Germinal center (tissue), 1 donor: Measurements from ENCODE around the gene CTU1.
A peak's percentile ranks its signal among the peaks of the same experiment; 100 is the strongest.

ENCODE experiments used
- DNase-seq: peaks from one replicate; pipeline ENCODE4 v3.0.0; 2012; ENCODE audit warnings: mixed read lengths, low spot score

CTU1 gene

GRCh38 chr19:51103926-51104341 lies 4.3 kb downstream of the CTU1 start:
- DNase-seq = no peak

DNA sequence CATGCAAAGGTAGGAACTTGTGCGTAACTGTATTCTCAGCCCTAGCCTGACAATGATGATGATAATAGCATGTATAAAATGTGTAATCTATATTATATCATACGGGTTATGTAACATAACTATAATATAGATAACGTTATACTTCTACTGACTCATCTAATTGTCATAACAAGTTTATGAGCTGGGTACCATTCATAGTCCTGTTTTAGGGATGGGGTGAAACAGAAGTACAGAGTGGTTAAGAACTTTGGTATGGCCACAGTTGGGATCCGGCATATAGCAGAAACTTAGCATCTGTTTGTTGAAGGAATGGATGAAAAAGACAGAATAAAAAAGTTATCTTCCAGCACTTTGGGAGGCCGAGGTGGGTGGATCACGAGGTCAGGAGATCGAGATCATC lies 5.2 kb downstream of the CTU1 start:
- DNase-seq = no peak

DNA sequence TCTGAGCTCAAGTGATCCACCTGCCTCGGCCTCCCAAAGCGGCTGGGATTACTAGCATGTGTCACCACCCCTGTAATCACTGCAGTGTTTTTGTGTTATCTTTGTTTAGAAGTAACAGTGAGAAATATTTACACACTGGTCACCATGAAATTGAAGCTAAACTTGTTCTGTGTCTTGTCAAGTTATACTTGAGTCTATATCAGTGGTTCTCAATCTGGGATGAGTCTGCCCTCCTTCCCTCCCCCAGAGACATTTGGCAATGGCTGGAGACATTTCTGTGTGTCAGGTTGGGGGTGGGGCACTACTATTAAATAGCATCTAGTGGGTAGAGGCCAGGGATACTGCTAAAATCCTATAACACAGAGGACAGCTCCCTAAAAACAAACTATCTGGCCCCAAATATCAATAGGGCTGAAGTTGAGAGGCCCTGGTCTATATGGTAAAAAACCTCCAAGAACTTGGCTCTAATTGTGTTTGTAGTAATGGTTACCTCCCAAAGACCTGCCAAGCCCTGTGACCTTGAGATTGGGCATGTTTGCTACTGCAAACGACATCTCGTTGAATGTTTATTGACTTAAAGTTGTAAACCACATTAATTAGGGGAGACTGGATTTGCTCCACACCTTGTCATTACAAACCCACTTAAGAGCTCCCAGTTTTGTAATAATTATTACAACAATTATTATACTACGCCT lies 6.9 kb downstream of the CTU1 start:
- no peak for DNase-seq

- no peak for DNase-seq
Observed at GRCh38 chr19:51100601-51101000, 7.6 kb downstream of the CTU1 start.

GRCh38 chr19:51099047-51099382 lies 9.2 kb downstream of the CTU1 start:
- no peak for DNase-seq

DNA sequence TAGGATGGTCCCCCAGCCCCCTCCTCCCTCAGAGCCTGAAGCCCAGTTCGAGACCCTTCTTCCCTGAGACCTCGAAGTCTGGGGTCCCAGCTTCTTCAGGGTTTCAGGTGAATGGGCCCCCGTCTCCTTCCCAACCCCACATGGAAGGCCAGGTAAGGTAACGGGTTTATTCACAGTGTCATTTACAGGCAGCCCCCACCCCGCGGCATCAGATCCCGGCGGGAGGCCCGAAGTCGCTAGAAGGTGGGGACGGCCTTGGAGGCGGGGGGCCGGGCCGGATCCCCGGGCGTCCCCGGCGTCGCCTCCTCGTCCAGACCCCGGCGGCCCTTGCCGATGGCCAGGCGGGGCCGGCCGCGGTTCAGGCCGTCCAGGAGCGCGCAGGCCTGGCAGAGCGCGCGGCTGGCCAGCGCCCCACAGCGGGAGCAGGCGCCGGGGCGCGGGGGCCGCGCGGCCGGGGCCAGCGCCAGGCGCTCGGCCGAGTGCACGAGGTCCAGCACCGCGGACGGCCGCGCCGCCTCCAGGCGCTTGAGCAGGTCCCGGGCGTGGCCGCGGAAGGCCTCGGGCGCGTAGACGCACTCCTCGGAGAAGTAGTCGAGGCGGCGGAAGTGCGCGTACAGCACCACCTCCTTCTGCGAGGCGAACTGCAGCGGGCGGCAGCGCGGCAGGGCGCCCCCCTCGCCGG lies 9.7 kb downstream of the CTU1 start:
- DNase-seq = no peak

- no peak for DNase-seq
Observed at GRCh38 chr19:51097796-51098195, 10.4 kb downstream of the CTU1 start.

GRCh38 chr19:51097166-51097738 lies 11.0 kb downstream of the CTU1 start:
- peak; percentile 72 for DNase-seq

DNA sequence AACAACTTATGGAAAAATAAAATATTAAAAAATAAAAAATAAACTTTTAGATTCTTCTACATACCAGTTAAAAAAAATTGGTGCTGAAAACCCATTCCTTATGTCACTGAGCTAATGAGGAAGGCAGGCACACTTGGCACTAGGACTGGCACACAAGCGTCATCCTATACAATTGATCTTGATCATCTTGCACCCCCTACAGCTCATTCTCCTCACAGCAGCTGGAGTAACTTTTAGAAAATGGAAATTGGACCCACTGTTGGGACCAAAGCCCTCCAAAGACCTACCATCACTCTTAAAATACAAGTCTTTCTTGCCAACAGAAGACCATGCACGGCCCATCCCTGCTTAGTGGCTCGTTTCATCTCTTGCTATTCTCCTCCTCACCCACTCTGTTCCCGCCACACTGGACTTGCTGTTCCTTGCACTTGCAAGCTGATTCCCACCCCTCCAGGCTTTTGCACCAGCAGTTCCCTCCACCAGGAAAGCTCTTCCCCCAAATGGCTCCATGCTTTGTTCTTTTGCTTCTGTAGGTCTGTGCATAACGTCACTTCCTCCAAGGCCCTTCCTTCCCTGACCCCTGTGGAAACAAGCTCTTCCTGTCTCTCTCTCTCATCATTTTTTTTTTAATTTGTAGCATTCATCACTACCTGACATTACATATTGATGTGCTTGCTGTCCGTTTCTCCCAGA lies 11.6 kb downstream of the CTU1 start:
- no peak for DNase-seq

DNA sequence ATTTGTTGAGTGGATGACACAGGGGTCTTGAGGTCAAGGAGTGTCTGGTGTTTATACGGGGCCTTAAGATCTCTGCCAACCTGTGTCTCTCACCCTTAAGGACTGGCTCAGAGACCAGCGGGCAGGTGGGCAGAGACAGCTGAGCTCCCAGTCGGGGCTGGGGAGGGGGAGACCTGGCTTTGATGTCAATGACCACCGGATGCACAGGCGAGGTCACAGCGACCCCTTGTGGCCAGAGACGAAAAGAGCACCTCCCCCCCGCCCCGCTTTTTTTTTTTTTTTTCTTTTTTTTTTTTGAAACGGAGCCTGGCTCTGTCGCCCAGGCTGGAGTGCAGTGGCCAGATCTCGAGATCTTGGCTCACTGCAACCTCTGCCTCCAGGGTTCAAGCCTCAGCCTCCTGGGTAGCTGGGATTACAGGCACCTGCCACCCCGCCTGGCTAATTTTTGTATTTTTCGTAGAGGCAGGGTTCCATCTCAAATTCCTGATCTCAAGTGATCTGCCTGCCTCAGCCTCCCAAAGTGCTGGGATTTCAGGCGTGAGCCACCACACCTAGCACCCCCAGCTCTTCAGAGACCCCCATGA lies 13.4 kb downstream of the CTU1 start:
- DNase-seq = peak; percentile 52

GRCh38 chr19:51093510-51094345 lies 14.5 kb downstream of the CTU1 start:
- no peak for DNase-seq

GRCh38 chr19:51093101-51093500 lies 15.1 kb downstream of the CTU1 start:
- DNase-seq = no peak

DNA sequence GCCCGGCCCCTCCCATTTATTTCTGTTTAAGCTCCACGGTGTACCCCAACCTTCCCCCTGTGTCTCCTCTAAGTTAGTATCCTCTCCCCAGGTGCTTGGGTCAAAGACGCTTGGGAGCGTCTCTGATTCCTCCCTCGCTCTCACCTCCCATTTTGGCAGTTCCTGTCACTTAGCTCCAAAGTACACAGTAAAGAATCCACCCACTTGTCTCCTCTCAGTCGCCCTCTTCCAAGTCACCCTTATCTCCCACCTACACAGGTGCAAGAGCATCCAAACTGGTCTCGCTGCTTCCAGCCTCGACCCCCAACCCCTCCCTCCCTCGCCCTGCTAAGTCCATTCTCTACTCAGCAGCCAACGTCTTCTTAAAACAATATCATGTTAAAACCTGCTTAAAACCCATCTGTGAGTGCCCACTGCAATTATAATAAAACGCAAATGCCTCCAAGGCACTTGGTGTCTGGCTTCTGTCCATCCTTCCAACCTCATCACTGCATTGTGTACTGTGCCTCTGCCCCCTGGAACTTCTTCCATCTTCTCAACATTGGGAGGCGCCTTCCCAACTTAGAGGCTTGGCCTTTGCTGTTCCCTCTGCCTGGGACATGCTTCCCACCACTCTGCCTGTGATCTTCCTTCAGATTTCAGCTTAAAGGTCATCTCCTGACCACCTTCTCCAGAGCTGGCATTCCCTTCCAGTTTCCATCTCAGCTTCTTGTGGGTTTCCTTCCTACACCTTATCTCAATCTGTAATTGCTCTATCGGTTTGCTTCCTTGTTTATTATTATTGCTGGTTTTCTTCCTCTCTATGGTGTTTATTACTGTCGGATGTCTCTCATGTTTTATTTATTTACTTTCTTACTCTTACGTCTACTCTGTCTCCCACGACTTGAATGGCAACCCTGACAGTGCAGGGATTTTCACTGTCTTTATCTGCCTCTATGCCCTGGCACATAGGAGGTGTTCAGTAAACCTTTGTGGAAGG lies 16.0 kb downstream of the CTU1 start:
- DNase-seq = no peak

DNA sequence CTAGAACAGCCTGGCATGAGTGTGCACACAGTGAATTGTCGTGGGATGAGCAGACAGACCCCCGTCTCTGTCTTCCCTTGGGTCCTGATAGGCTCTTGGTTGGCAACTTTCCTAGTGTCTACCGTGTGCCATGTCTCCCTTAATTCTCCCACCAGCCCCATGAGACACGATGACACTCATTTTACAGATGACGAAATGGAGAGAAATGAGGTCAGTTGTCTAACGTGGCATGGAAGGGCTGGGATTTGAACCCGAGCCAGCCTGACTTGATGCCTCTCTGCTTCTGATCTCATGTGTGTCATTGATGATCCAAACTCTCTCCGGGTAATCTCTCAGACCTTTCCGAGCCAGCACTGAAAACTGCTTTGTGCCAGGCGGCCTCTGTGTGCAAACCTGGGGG lies 17.1 kb downstream of the CTU1 start:
- DNase-seq = no peak

GRCh38 chr19:51090471-51090870 lies 17.7 kb downstream of the CTU1 start:
- no peak for DNase-seq

DNA sequence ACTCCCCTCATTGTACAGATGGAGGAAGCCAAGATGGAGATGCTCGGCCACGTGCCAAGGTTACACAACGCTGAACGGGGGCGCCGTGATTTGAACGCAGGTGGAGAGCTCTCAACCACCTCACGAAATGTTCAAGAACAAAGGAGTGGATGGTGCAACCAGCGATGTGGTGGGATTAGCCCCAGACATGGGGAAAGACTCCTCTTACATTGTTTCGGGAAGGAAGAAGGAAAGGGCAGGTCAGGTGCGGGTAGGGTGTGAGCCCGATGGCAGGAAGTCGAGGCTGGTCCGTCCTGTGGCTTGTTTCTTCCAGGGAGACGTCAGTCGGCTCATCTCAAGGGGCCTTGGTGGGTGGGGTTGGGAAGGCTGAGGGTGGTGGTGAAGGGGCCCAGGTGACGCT lies 18.4 kb downstream of the CTU1 start:
- no peak for DNase-seq

DNA sequence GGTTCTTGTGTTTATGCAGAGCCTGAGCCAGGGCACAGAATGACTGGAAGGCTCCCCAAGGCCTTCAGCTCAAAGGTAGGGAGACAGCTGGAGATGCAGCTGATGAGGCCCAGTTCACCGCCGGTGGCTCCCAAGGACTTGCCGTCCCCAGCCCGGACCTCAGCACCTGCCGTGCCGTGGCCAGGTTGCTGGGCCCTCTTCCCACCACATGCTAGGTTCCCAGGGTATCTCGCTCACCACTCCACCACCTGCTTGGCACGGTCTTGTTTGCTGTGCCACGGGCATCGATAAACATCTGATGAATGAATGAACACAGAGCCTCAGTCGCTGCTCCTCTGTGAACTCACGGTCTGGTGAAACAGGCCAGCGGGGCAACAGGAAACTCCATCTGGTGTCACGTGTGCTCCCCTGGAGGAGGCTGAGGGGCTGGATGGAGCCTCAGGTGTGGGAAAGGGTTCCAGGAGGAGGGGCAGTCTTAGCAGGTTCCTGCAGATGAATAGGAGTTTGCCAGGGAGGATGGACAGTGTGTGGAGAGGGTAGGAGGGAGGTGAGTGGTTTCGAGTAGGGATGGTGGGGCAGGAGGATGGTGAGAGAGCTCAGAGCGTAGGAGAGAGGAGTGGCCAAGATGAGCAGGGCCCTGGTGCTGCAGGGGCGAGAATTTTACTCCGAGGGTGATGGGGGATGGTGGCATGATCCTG lies 21.9 kb downstream of the CTU1 start:
- no peak for DNase-seq

DNA sequence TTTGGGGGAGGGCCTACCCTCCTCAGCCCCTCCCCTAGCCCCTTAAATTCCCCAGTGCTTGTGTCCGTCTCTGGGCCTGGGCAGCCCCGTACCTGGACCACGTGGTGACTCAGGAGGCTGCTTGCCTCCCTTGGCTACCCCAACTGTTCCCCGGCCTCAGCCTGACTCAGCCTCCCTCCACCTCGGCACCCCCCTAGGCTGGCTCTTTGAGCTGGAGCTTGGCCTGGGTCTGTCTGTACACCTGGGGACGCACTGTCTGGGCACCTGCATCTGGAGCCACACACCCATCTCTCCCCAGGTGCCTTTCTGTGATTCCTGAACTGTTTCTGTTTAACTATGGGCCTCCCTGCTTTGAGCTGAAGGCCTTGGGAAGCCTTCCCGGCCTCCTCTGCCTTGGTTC lies 23.7 kb downstream of the CTU1 start:
- DNase-seq = no peak

GRCh38 chr19:51083783-51084182 lies 24.4 kb downstream of the CTU1 start:
- no peak for DNase-seq

- DNase-seq = no peak
Observed at GRCh38 chr19:51083181-51083580, 25.0 kb downstream of the CTU1 start.
